ENCODE measurements around the gene FKBP9.
"Not testable (repeated sequence)": the region's sequence is repeated elsewhere in the genome, so short reads cannot be mapped to it uniquely, and the experiment has no call there.

GRCh38 chr7:32916994-32917393 is 40.2 kb upstream of the FKBP9 start:
- not testable (repeated sequence) for TF ChIP-seq POLR2AphosphoS5 (IDR thresholded peaks at IDR 0.05; ENCODE audit: borderline replicate concordance, low read depth, low read length); EZH2 (IDR thresholded peaks at IDR 0.05)
